Superior temporal gyrus (tissue), 1 donor: ENCODE data around the gene RGL3.
"Not testable (repeated sequence)": the region's sequence is repeated elsewhere in the genome, so short reads cannot be mapped to it uniquely, and the experiment has no call there.

Source experiments
- DNase-seq: peaks from one replicate; pipeline ENCODE4 v3.0.0-alpha.2; 2016; ENCODE audit errors: extremely low spot score

Gene RGL3

GRCh38 chr19:11421371-11422098, 2.4 kb upstream of the RGL3 start:
- DNase-seq = no peak

DNA sequence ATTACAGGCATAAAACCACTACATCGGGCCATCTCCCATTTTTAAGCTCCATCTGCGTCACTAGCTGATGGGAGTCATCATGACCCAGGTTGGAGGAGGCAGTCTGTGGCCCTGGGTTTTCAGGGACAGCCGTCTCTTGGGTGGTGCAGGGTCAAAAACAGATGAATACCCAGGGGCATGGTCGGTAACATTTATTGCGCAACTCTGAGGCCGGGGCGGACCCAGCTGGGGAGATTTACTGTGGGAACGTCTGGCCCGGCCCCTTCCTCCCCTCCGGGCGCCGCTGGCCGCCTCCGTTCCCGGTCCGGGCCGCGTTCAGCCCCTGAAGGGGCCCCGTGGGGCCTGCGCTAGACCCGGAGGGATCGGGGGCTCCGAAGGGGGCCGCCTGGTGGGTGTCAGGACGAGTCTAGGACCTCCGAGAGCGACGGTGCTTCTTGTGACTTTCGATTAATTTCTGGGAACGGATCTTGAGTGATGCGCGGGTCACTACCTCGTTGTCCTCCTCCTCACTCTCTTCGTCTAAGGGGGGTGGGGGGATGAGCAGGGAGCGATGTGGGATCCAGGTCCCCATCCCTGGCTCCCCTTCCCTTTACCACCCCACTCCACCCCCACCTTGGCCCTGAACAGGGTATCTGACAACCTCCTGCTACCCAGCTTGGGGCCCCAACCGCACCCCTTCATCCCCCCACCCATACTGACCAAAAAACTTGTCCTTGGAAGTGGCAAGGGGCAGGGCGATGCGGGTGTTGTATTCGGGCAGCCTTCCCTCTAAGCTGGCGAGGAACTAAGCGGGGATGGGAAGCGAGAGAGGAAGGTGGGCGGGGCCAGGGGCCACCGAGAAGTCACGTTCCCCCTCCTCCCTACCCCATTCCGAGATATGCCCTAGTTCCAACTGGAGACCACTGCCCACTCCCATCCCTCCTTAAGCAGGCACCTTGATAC, 1.6 kb upstream of the RGL3 start:
- no peak for DNase-seq

- no peak for DNase-seq
Observed at GRCh38 chr19:11418094-11418548, 993 bp downstream of the RGL3 start.

GRCh38 chr19:11416346-11417052, 2.6 kb downstream of the RGL3 start:
- DNase-seq = no peak

GRCh38 chr19:11414544-11414943, 4.6 kb downstream of the RGL3 start:
- DNase-seq = no peak

DNA sequence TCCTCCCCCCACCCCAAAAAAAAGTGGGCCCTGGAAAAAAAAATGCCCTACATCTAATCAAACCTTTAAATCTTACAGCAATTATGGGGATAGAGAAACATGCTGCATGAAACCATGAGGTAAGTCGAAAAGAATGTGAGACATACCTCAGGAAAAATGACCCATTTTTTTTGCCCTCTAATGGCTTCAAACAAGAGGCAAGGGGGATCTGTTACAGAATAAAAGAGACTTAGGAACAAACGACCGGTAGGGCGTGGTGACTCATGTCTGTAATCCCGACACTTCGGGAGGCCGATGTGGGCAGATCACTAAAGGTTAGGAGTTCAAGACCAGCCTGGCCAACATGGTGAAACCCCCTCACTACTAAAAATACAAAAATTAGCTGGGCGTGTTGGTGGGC, 8.4 kb downstream of the RGL3 start:
- DNase-seq = no peak

- DNase-seq = no peak
Observed at GRCh38 chr19:11408591-11408990, 10.5 kb downstream of the RGL3 start.

DNA sequence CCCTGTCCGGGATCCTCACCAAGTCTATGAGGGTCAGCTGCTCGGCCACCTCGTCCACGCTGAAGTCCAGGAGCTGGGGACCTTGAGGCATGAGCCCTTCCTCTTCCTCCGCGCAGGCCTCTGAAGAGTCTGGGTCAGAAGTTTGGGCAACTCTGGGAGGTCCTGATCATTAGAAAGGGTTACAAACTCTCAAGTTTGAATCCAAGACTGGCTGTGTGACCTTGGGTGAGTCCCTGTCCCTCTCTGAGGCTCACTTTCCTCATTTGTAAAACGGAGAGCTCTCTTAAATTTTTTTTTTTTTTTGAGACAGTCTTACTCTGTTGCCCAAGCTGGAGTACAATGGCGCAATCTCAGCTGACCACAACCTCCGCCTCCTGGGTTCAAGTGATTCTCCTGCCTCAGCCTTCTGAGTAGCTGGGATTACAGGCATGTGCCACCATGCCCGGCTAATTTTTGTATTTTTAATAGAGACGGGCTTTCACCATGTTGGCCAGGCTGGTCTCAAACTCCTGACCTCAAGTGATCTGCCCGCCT, 12.3 kb downstream of the RGL3 start:
- DNase-seq = not testable (repeated sequence)

GRCh38 chr19:11405846-11406643, 13.1 kb downstream of the RGL3 start:
- DNase-seq = no peak

DNA sequence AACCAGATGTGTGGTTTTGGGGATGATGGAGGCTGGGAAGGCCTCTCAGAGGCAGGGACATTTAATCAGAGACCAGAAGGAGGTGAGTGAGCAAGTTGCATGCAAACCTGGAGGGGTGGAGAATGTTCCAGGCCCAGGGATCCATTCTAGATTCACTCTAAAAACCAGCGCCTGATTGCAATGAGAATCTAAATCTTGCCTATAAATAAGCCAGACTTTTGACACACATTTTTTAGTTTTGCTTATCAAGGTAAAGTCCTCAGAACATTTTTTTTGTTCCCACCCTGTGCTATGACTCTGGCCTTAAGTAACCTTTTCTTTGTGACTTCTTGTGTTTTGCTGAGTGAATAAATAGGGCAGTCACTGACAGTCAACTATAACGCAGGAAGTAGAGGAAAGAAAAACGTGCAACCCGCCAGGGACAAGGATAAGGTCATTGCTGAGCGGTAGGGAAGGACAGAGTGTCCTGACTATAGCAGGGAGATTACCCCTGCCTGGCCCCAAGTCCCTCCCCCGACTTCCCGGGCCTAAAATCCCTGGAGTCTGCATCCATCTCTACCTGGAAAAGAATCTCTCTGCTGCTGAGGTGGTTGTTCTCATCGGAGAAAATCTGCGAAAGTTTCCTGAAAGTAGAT, 14.4 kb downstream of the RGL3 start:
- no peak for DNase-seq

DNA sequence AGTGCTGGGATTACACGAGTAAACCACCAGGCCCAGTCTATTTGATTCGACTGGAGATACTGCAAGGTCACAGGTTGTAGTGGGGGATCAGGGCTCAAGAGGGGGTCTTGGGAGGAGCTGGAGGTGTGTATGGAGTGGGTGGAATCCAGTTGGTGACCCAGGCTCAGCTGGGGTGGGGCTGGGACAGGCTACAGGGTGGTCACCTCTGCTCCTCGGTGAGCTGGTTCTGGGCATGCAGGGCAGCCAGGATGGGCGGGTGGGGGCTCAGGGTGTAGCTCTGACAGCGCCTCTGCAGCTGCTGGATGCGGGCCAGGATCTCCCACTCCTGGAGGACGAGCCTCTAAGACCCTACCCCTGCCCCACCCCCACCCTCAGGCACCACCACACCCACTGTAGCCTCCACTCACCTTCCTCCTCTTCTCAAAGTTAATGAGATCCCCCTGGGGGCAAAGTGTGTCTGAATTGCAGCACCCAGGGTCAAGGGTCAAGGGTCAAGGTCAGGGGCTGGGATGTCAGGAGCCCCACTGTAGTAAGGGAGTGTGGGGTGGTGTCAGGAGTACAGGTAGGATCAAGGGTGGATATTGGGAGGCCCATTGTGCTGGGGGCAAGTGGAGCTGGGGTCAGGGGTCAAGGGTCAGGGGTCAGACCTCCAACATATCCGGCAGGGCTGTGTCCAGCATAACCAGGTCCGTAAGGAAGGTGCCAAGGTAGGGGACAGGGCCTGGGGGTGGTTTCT, 17.1 kb downstream of the RGL3 start:
- no peak for DNase-seq

DNA sequence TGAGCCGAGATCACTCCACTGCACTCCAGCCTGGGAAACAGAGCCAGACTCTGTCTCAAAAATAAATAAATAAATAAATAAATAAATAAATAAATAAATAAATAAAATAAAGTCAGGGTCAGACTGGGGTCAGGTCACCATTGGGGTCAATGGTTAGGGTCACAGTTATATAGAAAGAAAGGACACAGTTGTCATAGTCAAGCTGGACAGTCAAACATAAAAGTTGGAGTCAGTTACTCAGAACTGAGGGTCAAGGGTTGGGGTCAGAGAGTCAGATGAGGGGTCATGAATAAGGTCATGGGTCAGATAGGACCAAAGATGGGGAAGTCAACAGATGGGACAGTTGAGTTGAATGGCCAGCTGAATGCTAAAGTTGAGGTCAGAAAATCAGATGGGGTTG, 18.3 kb downstream of the RGL3 start:
- DNase-seq = no peak

GRCh38 chr19:11399667-11400066, 19.4 kb downstream of the RGL3 start:
- no peak for DNase-seq

DNA sequence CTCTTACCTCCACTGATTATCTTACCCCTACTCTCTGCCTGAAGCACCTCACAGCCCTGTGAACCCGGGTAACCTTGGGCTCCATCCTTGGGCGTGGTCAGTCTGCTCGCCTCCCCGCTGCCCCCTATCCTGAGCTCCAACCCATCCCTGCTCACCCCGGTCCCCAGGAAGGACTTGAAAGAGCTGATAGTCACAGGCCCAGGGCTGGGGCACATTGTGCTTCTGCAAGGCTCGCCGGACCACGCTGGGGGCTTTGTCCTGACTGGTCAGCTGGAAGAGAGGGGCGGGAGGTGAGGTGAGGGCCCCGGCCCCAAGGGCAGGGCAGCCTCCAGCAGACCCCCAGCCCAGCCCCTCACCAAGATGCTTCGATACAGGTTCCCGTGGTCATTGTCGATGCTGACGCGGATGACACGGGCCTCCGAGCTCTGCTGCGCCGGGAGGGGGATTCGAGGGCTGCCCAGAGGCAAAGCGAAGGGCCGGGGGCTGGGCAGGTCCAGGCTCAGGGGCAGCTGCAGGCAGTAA, 22.0 kb downstream of the RGL3 start:
- DNase-seq = no peak

DNA sequence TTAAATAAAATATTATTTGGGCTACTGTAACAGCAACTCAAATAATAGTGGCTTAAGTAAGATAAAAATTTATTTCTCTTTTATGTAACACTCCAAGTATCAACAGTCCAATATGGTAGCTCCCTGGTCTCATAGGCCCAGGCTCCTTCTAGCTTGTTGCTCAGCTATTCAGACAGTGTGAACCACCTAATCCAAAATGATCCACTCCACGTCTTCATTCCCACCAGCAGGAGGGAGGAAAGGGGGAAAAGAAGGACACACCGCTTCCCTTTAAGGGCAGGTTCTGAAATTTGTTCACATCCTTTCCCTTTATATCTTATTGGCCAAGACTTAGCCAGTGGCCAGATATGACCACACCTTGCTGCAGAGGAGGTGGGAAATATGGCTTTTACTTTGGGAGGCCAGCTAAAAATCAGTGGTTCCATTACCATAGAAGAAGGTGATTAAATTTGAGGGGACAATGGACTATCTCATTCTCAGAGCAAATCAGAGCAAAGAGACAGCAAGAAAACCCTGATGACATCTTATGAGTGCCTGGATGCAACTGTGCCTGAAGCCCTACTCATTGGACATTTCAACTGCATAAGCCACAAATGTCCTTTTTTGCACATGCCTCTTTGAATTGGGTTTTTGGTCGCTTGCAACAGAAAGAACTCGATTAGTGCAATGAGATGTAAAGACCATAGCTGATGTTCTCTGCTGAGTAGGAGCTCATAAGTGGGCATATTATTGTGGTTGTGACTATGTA, 28.0 kb downstream of the RGL3 start:
- DNase-seq = no peak

DNA sequence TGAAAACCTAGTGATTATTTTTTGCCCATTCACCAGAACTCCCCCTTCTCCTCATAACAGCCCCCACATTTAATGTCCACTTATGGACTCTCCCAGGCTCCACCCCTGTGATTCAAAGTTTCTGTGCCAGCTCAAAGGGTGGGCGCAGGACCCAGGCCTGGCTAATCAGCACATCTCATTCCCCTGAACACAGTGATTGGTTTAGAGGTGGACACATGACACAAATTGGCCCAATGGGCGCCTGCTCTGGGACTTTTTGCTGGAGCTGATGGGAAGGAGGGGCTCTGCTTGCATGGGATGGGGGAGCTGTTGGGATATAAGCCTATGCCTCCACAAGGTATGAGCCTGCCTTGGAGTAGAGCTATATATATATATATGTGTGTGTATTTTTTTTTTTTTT, 28.8 kb downstream of the RGL3 start:
- DNase-seq = no peak

GRCh38 chr19:11387162-11388034, 31.7 kb downstream of the RGL3 start:
- DNase-seq = no peak

DNA sequence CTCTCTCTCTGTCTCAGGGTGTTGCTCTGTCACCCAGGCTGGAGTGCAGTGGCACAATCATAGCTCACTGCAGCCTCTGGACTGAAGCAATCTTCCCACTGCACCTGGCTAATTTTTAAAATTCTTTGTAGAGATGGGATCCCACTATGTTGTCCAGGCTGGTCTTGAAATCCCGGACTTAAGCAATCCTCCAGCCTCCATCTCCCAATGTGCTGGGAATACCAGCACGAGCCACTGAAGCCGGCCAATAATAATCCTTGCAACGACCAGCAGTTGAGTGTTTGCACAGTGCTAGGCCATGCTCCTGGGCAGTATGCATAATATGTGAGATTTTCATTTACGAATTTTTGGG, 34.4 kb downstream of the RGL3 start:
- no peak for DNase-seq
